ENCODE data around the gene RAD51B. TPM values are rescaled to one million over a fixed set of nuclear protein-coding genes. Genes with fewer than 3 reads are reported as not detected.

RAD51B gene
- total RNA-seq, 1 experiment from 2014 or later = 16.7 TPM

DNA sequence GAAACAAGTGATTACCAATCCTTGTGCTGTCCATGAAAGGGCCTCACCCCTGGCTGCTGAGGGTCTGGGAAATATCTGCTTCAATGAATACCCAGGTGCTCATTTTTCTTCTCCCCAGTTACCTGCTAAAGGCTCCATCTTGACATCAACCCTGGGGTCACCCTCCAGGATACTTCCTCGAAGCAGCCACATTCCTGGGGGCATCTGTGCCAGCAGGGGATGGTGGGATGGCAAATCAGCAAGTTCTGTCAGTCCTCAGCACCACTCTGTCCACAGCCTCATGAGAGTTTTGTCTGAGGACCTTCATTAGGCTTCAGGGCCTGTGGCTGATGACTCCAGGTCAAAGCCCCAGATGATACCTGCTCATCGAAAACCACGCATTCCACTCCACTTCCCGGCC lies 848.4 kb downstream of the RAD51B start:
- H3T11ph ChIP-seq (ENCODE audit: low read length) = no peak overlapping the region
- no peak overlapping the region for H2BK20ac ChIP-seq (ENCODE audit: low read depth, low read length, poor library complexity, severe bottlenecking)
- H3K56ac ChIP-seq (ENCODE audit: insufficient read length, low read depth, low read length) = no peak overlapping the region
- no peak overlapping the region for H4K8ac ChIP-seq (replicated peaks; ENCODE audit: insufficient read length, low read depth, low read length)
- no peaks in the 10 kb centered on the region for H3K23me2 ChIP-seq (ENCODE audit: insufficient read length, low read depth, low read length, poor library complexity, severe bottlenecking)
- no CpG with 5 or more reads among the region's 4 CpGs for WGBS (ENCODE audit: extremely low coverage, insufficient read length, low lambda C conversion rate)
- no peaks in the 10 kb centered on the region for H3K79me1 ChIP-seq (ENCODE audit: insufficient read depth, low read depth, low read length, poor library complexity, severe bottlenecking)
- TF ChIP-seq CTCF (conservative IDR thresholded peaks at IDR 0.05) = no peak
- no peaks in the 10 kb centered on the region for H3K27me3 ChIP-seq (ENCODE audit: insufficient read depth, low read length)
- Mint-ChIP-seq H3K4me1 (peaks cover 9 to 14% of the 10 kb centered on the region in 2 experiments), H3K4me3 (no peak overlapping the region), H3K9me3 (peaks cover 0 to 4% of the 10 kb centered on the region in 2 experiments; a peak in 1 of 5 replicates), H3K27ac (peak overlapping the region in 1 of 3 experiments; percentile 12; a peak in 1 of 7 replicates), H3K27me3 (ENCODE audit: low read depth) (peaks cover 3% of the 10 kb centered on the region), H3K36me3 (ENCODE audit: insufficient read depth in 1 of 3, low read depth in 3 of 3) (no peaks in the 10 kb centered on the region)
- DNase-seq = no peak
- no peak overlapping the region for H3K9ac ChIP-seq (ENCODE audit: extremely low read depth, insufficient read length, low read length)
- H2BK120ac ChIP-seq (ENCODE audit: low read depth, low read length, poor library complexity, severe bottlenecking) = no peak overlapping the region
- no peak overlapping the region for H4K5ac ChIP-seq (ENCODE audit: insufficient read length, low read depth, low read length)
- no peaks in the 10 kb centered on the region for H3K4me1 ChIP-seq (ENCODE audit: insufficient read depth, low read length)
- H3K4me2 ChIP-seq (ENCODE audit: insufficient read depth, insufficient read length, low read length) = no peak overlapping the region
- H2AK5ac ChIP-seq (ENCODE audit: insufficient read length, low read length) = no peak overlapping the region
- H2BK5ac ChIP-seq (ENCODE audit: insufficient read length, low read length) = no peak overlapping the region
- H3K23ac ChIP-seq (ENCODE audit: insufficient read length, low read depth, low read length) = no peak overlapping the region
- H3K18ac ChIP-seq (ENCODE audit: insufficient read length, low read depth, low read length) = no peak overlapping the region
- no peak overlapping the region for H3K14ac ChIP-seq (ENCODE audit: insufficient read depth, low read length)
- no peak overlapping the region for H2BK15ac ChIP-seq (ENCODE audit: low read depth, low read length)
- H4K91ac ChIP-seq (ENCODE audit: insufficient read length, low read depth, low read length) = no peak overlapping the region
- no peaks in the 10 kb centered on the region for H4K20me1 ChIP-seq (ENCODE audit: control insufficient read depth, insufficient read depth, insufficient read length)
- no peak overlapping the region for H3K4ac ChIP-seq (ENCODE audit: low read depth, low read length)
- H3K27ac ChIP-seq (ENCODE audit: insufficient read length, low read depth, low read length) = no peak overlapping the region
- no peak overlapping the region for H2BK12ac ChIP-seq (ENCODE audit: insufficient read length, low read depth, low read length)
- no peak overlapping the region for H2AFZ ChIP-seq (ENCODE audit: low read length)
- H3K9me3 ChIP-seq (ENCODE audit: control insufficient read depth, low read depth, low read length) = no peaks in the 10 kb centered on the region
- H3K79me2 ChIP-seq (ENCODE audit: insufficient read depth, low read length) = no peaks in the 10 kb centered on the region
